PC-3 (cell line): Measurements from ENCODE around the gene ST6GALNAC3. TPM values are rescaled to one million over a fixed set of nuclear protein-coding genes. Genes with fewer than 3 reads are reported as not detected.

Experiments
- ATAC-seq: fragments of 200-7000 bp; cut with Tn5 transposase; 2 replicates; pipeline ENCODE4 v1.9.1; 2020; ENCODE audit warnings: mild to moderate bottlenecking, moderate library complexity
- BruUV-seq: library from RNA; stranded (reverse); fragments of 400-500 nt; replicated peaks from 2 replicates; lab custom pipeline; 2021; lab: Mats Ljungman, UMichigan
- CTCF ChIA-PET: fragments of 300-600 bp; sonication (Branson Sonifier 250); formaldehyde crosslinking; loops from one replicate; lab custom pipeline; 2022; ENCODE audit warnings: antibody characterized with exemption; lab: Charles Lee
- POLR2A ChIA-PET: fragments of 300-600 bp; sonication (Branson Sonifier 250); formaldehyde crosslinking; loops from one replicate; lab custom pipeline; 2022; ENCODE audit warnings: antibody characterized with exemption; ENCODE audit not compliant: unreplicated experiment; lab: Charles Lee
- DNase-seq: peaks from one replicate; pipeline ENCODE4 v3.0.0-alpha.2; 2015
- H2AFZ ChIP-seq: fragments of 300-600 bp; sonication (generic); 2 replicates; pipeline ENCODE4 v1.6.0; 2016; ENCODE audit warnings: antibody characterized with exemption, low read length
- H3F3A ChIP-seq: fragments of 300-600 bp; sonication (generic); one replicate; pipeline ENCODE4 v1.6.0; 2017; ENCODE audit warnings: antibody characterized with exemption, low read length, control low read depth, mild to moderate bottlenecking; ENCODE audit not compliant: unreplicated experiment
- H3K27ac ChIP-seq: fragments of 300-600 bp; sonication (generic); 2 replicates; pipeline ENCODE4 v1.5.1; 2016; ENCODE audit warnings: mild to moderate bottlenecking, low read length
- H3K27me3 ChIP-seq: fragments of 300-600 bp; sonication (generic); 2 replicates; pipeline ENCODE4 v1.6.1; 2016; ENCODE audit warnings: low read length, mixed read lengths
- H3K36me3 ChIP-seq: fragments of 300-600 bp; sonication (generic); 2 replicates; pipeline ENCODE4 v1.6.1; 2016; ENCODE audit warnings: low read depth, mixed run types, low read length, mixed read lengths
- H3K4me1 ChIP-seq: fragments of 300-600 bp; sonication (generic); 2 replicates; pipeline ENCODE4 v1.5.1; 2016; ENCODE audit warnings: low read length; ENCODE audit not compliant: insufficient read depth
- H3K4me2 ChIP-seq: fragments of 300-600 bp; sonication (generic); 2 replicates; pipeline ENCODE4 v1.6.0; 2016; ENCODE audit warnings: low read length
- H3K4me3 ChIP-seq: fragments of 300-600 bp; sonication (generic); 2 replicates; pipeline ENCODE4 v1.5.1; 2016; ENCODE audit warnings: mild to moderate bottlenecking, low read length, mixed read lengths
- H3K79me2 ChIP-seq: fragments of 300-600 bp; sonication (generic); 2 replicates; pipeline ENCODE4 v1.6.1; 2017; ENCODE audit warnings: low read length, mixed read lengths
- H3K9ac ChIP-seq: fragments of 300-600 bp; sonication (generic); 2 replicates; pipeline ENCODE4 v1.6.0; 2016; ENCODE audit warnings: mild to moderate bottlenecking, low read length
- H3K9me2 ChIP-seq: fragments of 300-600 bp; sonication (generic); replicated peaks from 2 replicates; pipeline ENCODE4 v1.6.1; 2016; ENCODE audit warnings: mixed run types, low read length, mixed read lengths
- H3K9me3 ChIP-seq: fragments of 300-600 bp; sonication (generic); 2 replicates; pipeline ENCODE4 v1.6.1; 2016; ENCODE audit warnings: low read length, mixed read lengths
- H4K20me1 ChIP-seq: fragments of 300-600 bp; sonication (generic); 2 replicates; pipeline ENCODE4 v1.6.1; 2016; ENCODE audit warnings: low read length, mixed read lengths
- CTCF ChIP-seq: fragments of 300-600 bp; sonication (generic); conservative IDR thresholded peaks from 2 replicates; pipeline ENCODE4 v1.5.1; 2017; ENCODE audit warnings: antibody characterized with exemption, low read depth, mild to moderate bottlenecking, low read length
- EZH2 ChIP-seq: fragments of 300-600 bp; sonication (generic); IDR thresholded peaks from one replicate; pipeline ENCODE4 v1.6.1; 2017; ENCODE audit warnings: antibody characterized with exemption, mild to moderate bottlenecking, low read length; ENCODE audit not compliant: unreplicated experiment
- EZH2phosphoT487 ChIP-seq: fragments of 300-600 bp; sonication (generic); IDR thresholded peaks from 2 replicates; pipeline ENCODE4 v1.6.1; 2018; ENCODE audit warnings: mild to moderate bottlenecking, antibody characterized with exemption, low read length, borderline replicate concordance
- intact Hi-C: fragments of 100-400 bp; cut with micrococcal nuclease; formaldehyde crosslinking; loops from 2 replicates; pipeline ENCODE4 v1.9.0; 2023
- total RNA-seq: library from RNA; depleted of rRNA; stranded (reverse); fragments of >200 nt; gene quantifications from 2 replicates; pipeline ENCODE4 v1.2.3, GENCODE V29; 2014

The ST6GALNAC3 gene
- total RNA-seq, 1 experiment from 2014 or later = not detected

GRCh38 chr1:76279101-76279748, 204.7 kb downstream of the ST6GALNAC3 start:
- Histone ChIP-seq H2AFZ (no peak overlapping the region), H3K9me2 (no peaks in the 10 kb centered on the region), H3K4me2 (no peak overlapping the region), H3K9ac (no peak overlapping the region), H3F3A (no peaks in the 10 kb centered on the region), H3K9me3 (no peaks in the 10 kb centered on the region), H3K4me3 (no peak overlapping the region), H3K36me3 (no peaks in the 10 kb centered on the region), H3K79me2 (no peaks in the 10 kb centered on the region), H3K4me1 (no peaks in the 10 kb centered on the region), H3K27ac (no peak overlapping the region), H4K20me1 (no peaks in the 10 kb centered on the region), H3K27me3 (peaks cover 35% of the 10 kb centered on the region)
- CTCF ChIA-PET = no interaction called here
- no peak for TF ChIP-seq CTCF
- ATAC-seq = no peak
- no TSS peak for BruUV-seq
- no peak for DNase-seq
- intact Hi-C loops = no loop called here
- POLR2A ChIA-PET = no interaction called here

- Histone ChIP-seq H3F3A (no peaks in the 10 kb centered on the region), H3K27ac (no peak overlapping the region), H3K79me2 (no peaks in the 10 kb centered on the region), H3K9me2 (no peaks in the 10 kb centered on the region), H3K4me2 (no peak overlapping the region), H3K36me3 (no peaks in the 10 kb centered on the region), H3K27me3 (peaks cover 35% of the 10 kb centered on the region), H3K9ac (no peak overlapping the region), H3K4me3 (no peak overlapping the region), H4K20me1 (no peaks in the 10 kb centered on the region), H3K4me1 (no peaks in the 10 kb centered on the region), H3K9me3 (no peaks in the 10 kb centered on the region), H2AFZ (no peak overlapping the region)
- intact Hi-C loops = no loop called here
- POLR2A ChIA-PET = no interaction called here
- DNase-seq = no peak
- CTCF ChIA-PET = no interaction called here
- no peak for TF ChIP-seq EZH2phosphoT487
- no peak for TF ChIP-seq EZH2
- no peak for TF ChIP-seq CTCF
- BruUV-seq = no TSS peak
- no peak for ATAC-seq
Observed at GRCh38 chr1:76281306-76281705, 206.8 kb downstream of the ST6GALNAC3 start.

- no peaks in the 10 kb centered on the region for H3F3A ChIP-seq
- TF ChIP-seq CTCF (no peak), EZH2 (no peak), EZH2phosphoT487 (no peak)
- no TSS peak for BruUV-seq
- no peaks in the 10 kb centered on the region for H3K79me2 ChIP-seq
- H4K20me1 ChIP-seq = no peaks in the 10 kb centered on the region
- H3K4me3 ChIP-seq = no peak overlapping the region
- H3K4me2 ChIP-seq = no peak overlapping the region
- no peak overlapping the region for H3K9ac ChIP-seq
- peaks cover 20% of the 10 kb centered on the region for H3K27me3 ChIP-seq
- no peak overlapping the region for H2AFZ ChIP-seq
- H3K9me2 ChIP-seq = no peaks in the 10 kb centered on the region
- intact Hi-C loops = no loop called here
- H3K27ac ChIP-seq = no peak overlapping the region
- CTCF ChIA-PET = no interaction called here
- DNase-seq = no peak
- no peaks in the 10 kb centered on the region for H3K9me3 ChIP-seq
- no peaks in the 10 kb centered on the region for H3K4me1 ChIP-seq
- no peak for ATAC-seq
- H3K36me3 ChIP-seq = no peaks in the 10 kb centered on the region
- POLR2A ChIA-PET = no interaction called here
Observed at GRCh38 chr1:76284842-76285241, 210.3 kb downstream of the ST6GALNAC3 start.
